ENCODE measurements around the gene ARID1B.

ARID1B gene

DNA sequence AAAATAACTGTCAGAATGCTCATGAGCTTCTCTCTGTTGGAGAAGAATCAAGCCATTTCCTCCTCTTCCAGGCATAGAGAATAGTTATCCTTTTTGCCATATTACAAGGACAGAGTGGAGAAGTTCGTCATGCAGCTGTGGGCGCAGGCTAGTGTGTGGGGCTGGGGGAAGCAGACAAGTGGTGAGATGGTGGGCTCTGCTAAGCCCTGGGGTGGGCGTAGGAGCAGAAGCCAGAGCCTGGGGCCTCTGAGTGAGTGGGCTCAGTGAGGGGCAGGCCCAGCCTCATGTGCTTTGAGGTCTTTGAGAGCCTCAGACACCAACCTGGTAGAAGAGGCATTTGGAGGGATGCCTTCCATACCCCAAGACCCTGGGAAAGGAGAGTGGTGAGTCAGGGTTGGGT lies 19.4 kb downstream of the ARID1B start:
- Histone ChIP-seq H3K4me2 (ENCODE audit: low read length) (no peak overlapping the region), H3K4me3 (ENCODE audit: low read depth, low read length, poor library complexity, severe bottlenecking) (no peak overlapping the region), H4K20me1 (ENCODE audit: insufficient read depth, low read length) (no peaks in the 10 kb centered on the region), H3K79me2 (ENCODE audit: insufficient read depth, low read length) (peaks cover 99% of the 10 kb centered on the region), H3K9me3 (ENCODE audit: low read length) (no peaks in the 10 kb centered on the region), H3K27me3 (ENCODE audit: insufficient read depth, low read length) (no peaks in the 10 kb centered on the region), H3K4me1 (ENCODE audit: insufficient read depth, low read length, severe bottlenecking) (peaks cover 59% of the 10 kb centered on the region), H3F3A (ENCODE audit: insufficient read depth, low read length) (0 out of 2 replicates have a peak, but pooled peaks cover 2% of the 10 kb centered on the region), H2AFZ (ENCODE audit: low read length) (no peak overlapping the region), H3K9ac (ENCODE audit: low read length) (no peak overlapping the region), H3K9me2 (ENCODE audit: low read depth, low read length) (no peaks in the 10 kb centered on the region), H3K27ac (ENCODE audit: low read depth, low read length, poor library complexity, severe bottlenecking) (no peak overlapping the region), H3K36me3 (ENCODE audit: insufficient read depth, low read length) (peaks cover 10% of the 10 kb centered on the region; the same call in 1 of the 2 replicates)
- TF ChIP-seq, protein P1, sequence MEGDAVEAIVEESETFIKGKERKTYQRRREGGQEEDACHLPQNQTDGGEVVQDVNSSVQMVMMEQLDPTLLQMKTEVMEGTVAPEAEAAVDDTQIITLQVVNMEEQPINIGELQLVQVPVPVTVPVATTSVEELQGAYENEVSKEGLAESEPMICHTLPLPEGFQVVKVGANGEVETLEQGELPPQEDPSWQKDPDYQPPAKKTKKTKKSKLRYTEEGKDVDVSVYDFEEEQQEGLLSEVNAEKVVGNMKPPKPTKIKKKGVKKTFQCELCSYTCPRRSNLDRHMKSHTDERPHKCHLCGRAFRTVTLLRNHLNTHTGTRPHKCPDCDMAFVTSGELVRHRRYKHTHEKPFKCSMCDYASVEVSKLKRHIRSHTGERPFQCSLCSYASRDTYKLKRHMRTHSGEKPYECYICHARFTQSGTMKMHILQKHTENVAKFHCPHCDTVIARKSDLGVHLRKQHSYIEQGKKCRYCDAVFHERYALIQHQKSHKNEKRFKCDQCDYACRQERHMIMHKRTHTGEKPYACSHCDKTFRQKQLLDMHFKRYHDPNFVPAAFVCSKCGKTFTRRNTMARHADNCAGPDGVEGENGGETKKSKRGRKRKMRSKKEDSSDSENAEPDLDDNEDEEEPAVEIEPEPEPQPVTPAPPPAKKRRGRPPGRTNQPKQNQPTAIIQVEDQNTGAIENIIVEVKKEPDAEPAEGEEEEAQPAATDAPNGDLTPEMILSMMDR (IDR thresholded peaks at IDR 0.05; ENCODE audit: low read length): no peak
- no peak for TF ChIP-seq EZH2 (IDR thresholded peaks at IDR 0.05; ENCODE audit: borderline replicate concordance, low read length)

- Histone ChIP-seq H3K27ac (ENCODE audit: low read depth, low read length, poor library complexity, severe bottlenecking) (no peak overlapping the region), H3K79me2 (ENCODE audit: insufficient read depth, low read length) (peaks cover 99% of the 10 kb centered on the region), H3K4me2 (ENCODE audit: low read length) (no peak overlapping the region), H3K9me2 (ENCODE audit: low read depth, low read length) (no peaks in the 10 kb centered on the region), H3K36me3 (ENCODE audit: insufficient read depth, low read length) (peaks cover 10% of the 10 kb centered on the region; the same call in 1 of the 2 replicates), H3K4me3 (ENCODE audit: low read depth, low read length, poor library complexity, severe bottlenecking) (no peak overlapping the region), H3K4me1 (ENCODE audit: insufficient read depth, low read length, severe bottlenecking) (peaks cover 57% of the 10 kb centered on the region), H3F3A (ENCODE audit: insufficient read depth, low read length) (0 out of 2 replicates have a peak, but pooled peaks cover 3% of the 10 kb centered on the region), H3K9me3 (ENCODE audit: low read length) (no peaks in the 10 kb centered on the region), H2AFZ (ENCODE audit: low read length) (no peak overlapping the region), H4K20me1 (ENCODE audit: insufficient read depth, low read length) (no peaks in the 10 kb centered on the region), H3K27me3 (ENCODE audit: insufficient read depth, low read length) (no peaks in the 10 kb centered on the region), H3K9ac (ENCODE audit: low read length) (no peak overlapping the region)
- no peak for TF ChIP-seq EZH2 (IDR thresholded peaks at IDR 0.05; ENCODE audit: borderline replicate concordance, low read length)
- TF ChIP-seq, protein P1 (IDR thresholded peaks at IDR 0.05; ENCODE audit: low read length): no peak
Observed at GRCh38 chr6:156797901-156798735, 20.9 kb downstream of the ARID1B start.

GRCh38 chr6:156801712-156802111 lies 24.5 kb downstream of the ARID1B start:
- 0 out of 2 replicates have a peak, but pooled peaks cover 3% of the 10 kb centered on the region for H3F3A ChIP-seq (ENCODE audit: insufficient read depth, low read length)
- peaks cover 42% of the 10 kb centered on the region for H3K4me1 ChIP-seq (ENCODE audit: insufficient read depth, low read length, severe bottlenecking)
- peak overlapping the region; percentile 4; the same call in 1 of the 2 replicates for H3K4me2 ChIP-seq (ENCODE audit: low read length)
- H3K27ac ChIP-seq (ENCODE audit: low read depth, low read length, poor library complexity, severe bottlenecking): peak overlapping the region; percentile 3
- no peak overlapping the region for H3K4me3 ChIP-seq (ENCODE audit: low read depth, low read length, poor library complexity, severe bottlenecking)
- H3K36me3 ChIP-seq (ENCODE audit: insufficient read depth, low read length): peaks cover 14% of the 10 kb centered on the region; the same call in 1 of the 2 replicates
- H3K79me2 ChIP-seq (ENCODE audit: insufficient read depth, low read length): peaks cover 99% of the 10 kb centered on the region
- H4K20me1 ChIP-seq (ENCODE audit: insufficient read depth, low read length): no peaks in the 10 kb centered on the region
- TF ChIP-seq, protein P1 (IDR thresholded peaks at IDR 0.05; ENCODE audit: low read length): no peak
- no peak for TF ChIP-seq EZH2 (IDR thresholded peaks at IDR 0.05; ENCODE audit: borderline replicate concordance, low read length)
- H3K9me3 ChIP-seq (ENCODE audit: low read length): no peaks in the 10 kb centered on the region
- no peak overlapping the region for H2AFZ ChIP-seq (ENCODE audit: low read length)
- H3K27me3 ChIP-seq (ENCODE audit: insufficient read depth, low read length): no peaks in the 10 kb centered on the region
- no peaks in the 10 kb centered on the region for H3K9me2 ChIP-seq (ENCODE audit: low read depth, low read length)
- no peak overlapping the region for H3K9ac ChIP-seq (ENCODE audit: low read length)

Measured in OCI-LY1 (cell line).